HCT116 (cell line): Measurements from ENCODE around the gene PLEKHA4. TPM values are rescaled to one million over a fixed set of nuclear protein-coding genes. Genes with fewer than 3 reads are reported as not detected.
"Not testable (repeated sequence)": the region's sequence is repeated elsewhere in the genome, so short reads cannot be mapped to it uniquely, and the experiment has no call there.

Source experiments
- ATAC-seq: fragments of 200-7000 bp; cut with Tn5 transposase; 2 replicates; pipeline ENCODE4 v1.9.1; 2020; ENCODE audit warnings: mild to moderate bottlenecking, moderate library complexity
- BruUV-seq: library from RNA; stranded (reverse); fragments of 400-500 nt; replicated peaks from 2 replicates; lab custom pipeline; 2021; lab: Mats Ljungman, UMichigan
- CTCF ChIA-PET: fragments of 300-600 bp; sonication (Branson Sonifier 250); formaldehyde crosslinking; loops from one replicate; lab custom pipeline; 2021; ENCODE audit warnings: antibody characterized with exemption; lab: Charles Lee
- POLR2A ChIA-PET: fragments of 300-600, 350-600 bp; sonication (Branson Sonifier 250); formaldehyde crosslinking; loops from one replicate; lab custom pipeline; 2021; ENCODE audit warnings: antibody characterized with exemption; lab: Charles Lee
- RAD21 ChIA-PET, 2 experiments: fragments of 300-600 bp; sonication (Branson Sonifier 250); formaldehyde crosslinking; loops; one replicate each; lab custom pipeline; 2023; ENCODE audit warnings: low total read pairs in 2 of 2; ENCODE audit not compliant: uncharacterized antibody in 2 of 2, unreplicated experiment in 2 of 2, low non-redundant PET in 1 of 2; lab: Charles Lee
- DNase-seq: peaks from one replicate; pipeline ENCODE4 v3.0.0-alpha.2; 2010; ENCODE audit warnings: low read depth, low spot score
- H2AFZ ChIP-seq: fragments of 200-600 bp; shearing (Covaris generic), sonication (generic); 2 replicates; pipeline ENCODE4 v1.6.1; 2017; ENCODE audit warnings: low read depth, mixed run types, mixed read lengths, antibody characterized with exemption, low read length; ENCODE audit not compliant: poor library complexity, severe bottlenecking
- H3K27ac ChIP-seq: 2 replicates; pipeline ENCODE4 v1.5.1; 2012; ENCODE audit warnings: low read depth, low read length
- H3K27me3 ChIP-seq: fragments of 200-600 bp; sonication (generic); 2 replicates; pipeline ENCODE4 v1.6.1; 2016; ENCODE audit warnings: mixed run types, low read length, mixed read lengths; ENCODE audit not compliant: insufficient read depth
- H3K36me3 ChIP-seq, 2 experiments: fragments of 200-500 bp in 1 of 2; fragments of 200-600 bp in 1 of 2; sonication (Bioruptor generic) in 1 of 2; sonication (generic) in 1 of 2; 2 replicates each; pipeline versions ENCODE4 v1.5.1 to v1.6.1; 2014 to 2016; ENCODE audit warnings: low read length in 2 of 2, inconsistent platforms in 1 of 2, mixed read lengths in 1 of 2, mixed run types in 1 of 2; ENCODE audit not compliant: insufficient read depth in 2 of 2, control insufficient read depth in 1 of 2
- H3K4me1 ChIP-seq, 2 experiments: fragments of 200-600 bp in 1 of 2; sonication (generic) in 1 of 2; 2 replicates each; pipeline versions ENCODE4 v1.5.1 to v1.6.1; 2012 to 2017; ENCODE audit warnings: low read length in 2 of 2, inconsistent platforms in 1 of 2, mild to moderate bottlenecking in 1 of 2, mixed read lengths in 1 of 2, mixed run types in 1 of 2, moderate library complexity in 1 of 2; ENCODE audit not compliant: insufficient read depth in 2 of 2, control insufficient read depth in 1 of 2
- H3K4me2 ChIP-seq: fragments of 200-600 bp; sonication (generic); 2 replicates; pipeline ENCODE4 v1.6.1; 2017; ENCODE audit warnings: mixed run types, low read length, mixed read lengths
- H3K4me3 ChIP-seq, 2 experiments: fragments of 200-600 bp in 1 of 2; sonication (generic) in 1 of 2; replicated peaks in 1 of 2; 2 replicates each; pipeline ENCODE4 v1.5.1; 2011 to 2016; ENCODE audit warnings: low read length in 2 of 2, control low read depth in 1 of 2, low read depth in 1 of 2, mild to moderate bottlenecking in 1 of 2, mixed read lengths in 1 of 2, mixed run types in 1 of 2
- H3K79me2 ChIP-seq: fragments of 200-600 bp; sonication (generic); 2 replicates; pipeline ENCODE4 v1.6.1; 2017; ENCODE audit warnings: mild to moderate bottlenecking, mixed run types, low read length, moderate library complexity, mixed read lengths; ENCODE audit not compliant: insufficient read depth
- H3K9ac ChIP-seq: fragments of 200-600 bp; sonication (generic); 2 replicates; pipeline ENCODE4 v1.6.1; 2016; ENCODE audit warnings: low read length, mixed read lengths
- H3K9me2 ChIP-seq: fragments of 200-600 bp; sonication (generic), shearing (Covaris generic); 2 replicates; pipeline ENCODE4 v1.6.1; 2017; ENCODE audit warnings: mixed run types, mild to moderate bottlenecking, moderate library complexity; ENCODE audit not compliant: insufficient read depth
- H3K9me3 ChIP-seq, 2 experiments: fragments of 200-500 bp in 1 of 2; fragments of 200-600 bp in 1 of 2; sonication (Bioruptor generic) in 1 of 2; sonication (generic) in 1 of 2; 2 replicates each; pipeline ENCODE4 v1.6.1; 2014 to 2017; ENCODE audit warnings: low read length in 2 of 2, mixed read lengths in 2 of 2, inconsistent platforms in 1 of 2, low read depth in 1 of 2, mild to moderate bottlenecking in 1 of 2, mixed run types in 1 of 2, moderate library complexity in 1 of 2; ENCODE audit not compliant: control insufficient read depth in 1 of 2, insufficient read depth in 1 of 2
- H4K20me1 ChIP-seq: fragments of 200-600 bp; sonication (generic), shearing (Covaris generic); 2 replicates; pipeline ENCODE4 v1.6.1; 2017; ENCODE audit warnings: mixed run types, mild to moderate bottlenecking, moderate library complexity; ENCODE audit not compliant: insufficient read depth
- ATF3 ChIP-seq: IDR thresholded peaks from 2 replicates; pipeline ENCODE4 v1.6.1; 2012
- CBX3 ChIP-seq: IDR thresholded peaks from 2 replicates; pipeline ENCODE4 v1.6.1; 2012; ENCODE audit warnings: low read depth
- CEBPB ChIP-seq: IDR thresholded peaks from 2 replicates; pipeline ENCODE4 v1.6.1; 2012; ENCODE audit warnings: low read depth
- EZH2phosphoT487 ChIP-seq: fragments of 200-600 bp; IDR thresholded peaks from 2 replicates; pipeline ENCODE4 v1.6.1; 2018; ENCODE audit warnings: antibody characterized with exemption, borderline replicate concordance
- JUND ChIP-seq: IDR thresholded peaks from 2 replicates; pipeline ENCODE4 v1.6.1; 2012
- SP1 ChIP-seq: IDR thresholded peaks from 2 replicates; pipeline ENCODE4 v1.6.1; 2012; ENCODE audit warnings: low read depth
- intact Hi-C: fragments of 100-400 bp; cut with micrococcal nuclease; formaldehyde crosslinking; loops from 2 replicates; pipeline ENCODE4 v1.10.0; 2022
- total RNA-seq: library from RNA; stranded (reverse); gene quantifications from one replicate; pipeline ENCODE4 v1.2.1, GENCODE V29; 2021; ENCODE audit not compliant: unreplicated experiment

Gene PLEKHA4
- total RNA-seq, 1 experiment from 2014 or later = 20.4 TPM

- DNase-seq (no peak), ATAC-seq (no peak)
- H3K4me3 ChIP-seq = no peak overlapping the region
- no peak for TF ChIP-seq ATF3
- no peak for TF ChIP-seq EZH2phosphoT487
- no peak for TF ChIP-seq CBX3
- no peak for TF ChIP-seq SP1
- TF ChIP-seq CEBPB = no peak
- TF ChIP-seq JUND = no peak
- no TSS peak for BruUV-seq
- ChIA-PET CTCF (interaction anchor here (3.0 kb wide), 1 partner anchor 49 kb away, joined by 38 read pairs; no protein-coding TSS in a partner anchor), RAD21 (no interaction called here), POLR2A (no interaction called here)
- no peaks in the 10 kb centered on the region for H3K79me2 ChIP-seq
- H3K9ac ChIP-seq = no peak overlapping the region
- intact Hi-C loops = no loop called here
- H3K4me2 ChIP-seq = no peak overlapping the region
- peaks cover 0 to 11% of the 10 kb centered on the region in 2 experiments; a peak in 1 of 4 replicates for H3K4me1 ChIP-seq
- no peak overlapping the region for H3K27ac ChIP-seq
- H3K27me3 ChIP-seq = no peaks in the 10 kb centered on the region
- no peak overlapping the region for H2AFZ ChIP-seq
- H3K9me2 ChIP-seq = no peaks in the 10 kb centered on the region
- H3K9me3 ChIP-seq = no peaks in the 10 kb centered on the region
- no peaks in the 10 kb centered on the region for H4K20me1 ChIP-seq
- H3K36me3 ChIP-seq = no peaks in the 10 kb centered on the region
Observed at GRCh38 chr19:48793271-48793670, 75.1 kb downstream of the PLEKHA4 start.

GRCh38 chr19:48787331-48787730 lies 81.1 kb downstream of the PLEKHA4 start:
- ChIA-PET RAD21 (interaction anchor here in 1 of 2 experiments (1.6 kb wide), 1 partner anchor 41 kb away, joined by 5 read pairs; no protein-coding TSS in a partner anchor), POLR2A (interaction anchor here (1.0 kb wide), 1 partner anchor 142 kb away, joined by 4 read pairs; no protein-coding TSS in a partner anchor), CTCF (interaction anchor here (0.9 to 4.2 kb wide), 9 partner anchors 17 to 205 kb away, joined by 3 to 49 read pairs (median 3); partner anchors contain the start of gene CA11)
- H3K79me2 ChIP-seq, intact Hi-C loops, H3K9ac ChIP-seq, H3K9me3 ChIP-seq, H3K27me3 ChIP-seq, H3K27ac ChIP-seq, H3K4me2 ChIP-seq, BruUV-seq, H4K20me1 ChIP-seq, H3K36me3 ChIP-seq, DNase-seq, ATAC-seq, H3K4me3 ChIP-seq, H3K9me2 ChIP-seq, H3K4me1 ChIP-seq: not testable (repeated sequence)
- peak overlapping the region; percentile 88 for H2AFZ ChIP-seq

Other genes starting within 250 kb of the PLEKHA4 start
- 2,006 TPM for gene RPL18, start 249.4 kb downstream of the PLEKHA4 start, total RNA-seq
- 19.9 TPM for gene SPHK2, start 249.1 kb downstream of the PLEKHA4 start, total RNA-seq
- 45.9 TPM for gene DBP, start 231.2 kb downstream of the PLEKHA4 start, total RNA-seq
- gene CA11, start 222.4 kb downstream of the PLEKHA4 start, total RNA-seq = 29.6 TPM
- 3.1 TPM for gene NTN5, start 195.6 kb downstream of the PLEKHA4 start, total RNA-seq
- gene FUT2, start 172.6 kb downstream of the PLEKHA4 start, total RNA-seq = 12.5 TPM
- 1.3 TPM for gene MAMSTR, start 148.9 kb downstream of the PLEKHA4 start, total RNA-seq
- 1.9 TPM for gene RASIP1, start 128.0 kb downstream of the PLEKHA4 start, total RNA-seq
- 1.7 TPM for gene IZUMO1, start 121.7 kb downstream of the PLEKHA4 start, total RNA-seq
- gene FUT1, start 116.0 kb downstream of the PLEKHA4 start, total RNA-seq = 14.1 TPM
- gene FGF21, start 113.1 kb downstream of the PLEKHA4 start, total RNA-seq = 0.81 TPM
- 66.1 TPM for gene BCAT2, start 57.6 kb downstream of the PLEKHA4 start, total RNA-seq
- gene HSD17B14, start 32.1 kb downstream of the PLEKHA4 start, total RNA-seq = 3.9 TPM
- gene PPP1R15A, start 3.8 kb upstream of the PLEKHA4 start, total RNA-seq = 50.3 TPM
- not detected for gene TULP2, start 30.1 kb upstream of the PLEKHA4 start, total RNA-seq
- gene NUCB1, start 31.7 kb upstream of the PLEKHA4 start, total RNA-seq = 88.8 TPM
- gene DHDH, start 65.1 kb upstream of the PLEKHA4 start, total RNA-seq = 8.6 TPM
- gene BAX, start 86.3 kb upstream of the PLEKHA4 start, total RNA-seq = 96.4 TPM
- 1,885 TPM for gene FTL, start 96.7 kb upstream of the PLEKHA4 start, total RNA-seq
- 50.7 TPM for gene GYS1, start 124.7 kb upstream of the PLEKHA4 start, total RNA-seq
- gene RUVBL2, start 125.3 kb upstream of the PLEKHA4 start, total RNA-seq = 270 TPM
- gene LHB, start 148.5 kb upstream of the PLEKHA4 start, total RNA-seq = 3.7 TPM
- gene CGB3, start 155.7 kb upstream of the PLEKHA4 start, total RNA-seq = not detected
- 5.0 TPM for gene CGB2, start 163.3 kb upstream of the PLEKHA4 start, total RNA-seq
- gene CGB1, start 168.3 kb upstream of the PLEKHA4 start, total RNA-seq = 0.76 TPM
- gene CGB5, start 175.2 kb upstream of the PLEKHA4 start, total RNA-seq = not detected
- 0.34 TPM for gene CGB8, start 180.5 kb upstream of the PLEKHA4 start, total RNA-seq
- gene CGB7, start 189.1 kb upstream of the PLEKHA4 start, total RNA-seq = 5.4 TPM
- 1.7 TPM for gene NTF4, start 196.2 kb upstream of the PLEKHA4 start, total RNA-seq
- not detected for gene KCNA7, start 204.1 kb upstream of the PLEKHA4 start, total RNA-seq
- gene SNRNP70, start 216.8 kb upstream of the PLEKHA4 start, total RNA-seq = 236 TPM
- gene LIN7B, start 245.8 kb upstream of the PLEKHA4 start, total RNA-seq = 7.2 TPM